ENCODE results near the gene PLEKHS1. TPM values are rescaled to one million over a fixed set of nuclear protein-coding genes. Genes with fewer than 3 reads are reported as not detected.
"Not testable (repeated sequence)": the region's sequence is repeated elsewhere in the genome, so short reads cannot be mapped to it uniquely, and the experiment has no call there.

Gene PLEKHS1
- total RNA-seq, 1 experiment from 2014 or later = 6.1 TPM

DNA sequence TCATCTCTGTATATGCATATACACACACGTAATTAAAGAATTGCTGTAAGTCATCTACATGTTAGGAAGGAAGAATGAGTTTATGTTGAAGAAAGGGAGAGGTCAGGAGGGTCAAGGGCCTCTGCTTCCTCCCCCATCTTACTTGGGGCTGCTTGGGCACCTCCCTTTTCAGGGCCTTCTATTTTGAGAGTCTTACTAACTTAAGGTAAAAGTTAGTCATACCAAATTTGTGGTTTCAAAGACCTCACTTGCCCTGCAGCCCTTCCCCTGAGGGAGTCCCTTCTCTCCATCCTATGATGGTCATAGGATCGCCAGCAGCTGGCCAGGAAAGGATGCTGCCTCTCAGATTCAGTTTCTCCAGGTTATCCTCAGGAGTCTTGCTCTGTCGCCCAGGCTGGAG, 2.6 kb downstream of the PLEKHS1 start:
- H3K9me3 ChIP-seq (replicated peaks) = no peaks in the 10 kb centered on the region
- no peak overlapping the region for H3K27ac ChIP-seq
- DNase-seq = no peak
- H3K27me3 ChIP-seq = no peaks in the 10 kb centered on the region
- peaks cover 21% of the 10 kb centered on the region for H3K4me1 ChIP-seq
- no peak overlapping the region for H3K4me3 ChIP-seq
- no peaks in the 10 kb centered on the region for H3K36me3 ChIP-seq

DNA sequence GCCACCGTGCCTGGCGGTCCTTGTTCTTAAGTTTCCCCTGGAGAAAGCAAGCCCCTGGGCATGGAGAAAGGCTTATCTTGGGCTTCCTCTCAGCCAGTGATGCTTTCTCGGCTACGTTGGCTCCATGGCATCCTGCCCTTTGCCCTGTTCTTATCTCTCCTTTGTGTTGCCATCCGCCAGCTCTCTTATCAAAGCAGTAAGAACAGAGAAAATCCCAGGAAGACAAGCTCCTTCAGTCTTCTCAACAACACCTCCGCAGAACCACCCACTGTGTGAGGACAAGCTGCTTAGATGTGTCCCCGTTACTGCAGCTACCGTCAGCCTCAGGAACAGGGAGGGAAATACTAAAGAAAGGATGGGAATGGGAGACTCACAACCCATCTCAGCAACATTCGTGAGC, 3.3 kb downstream of the PLEKHS1 start:
- no peaks in the 10 kb centered on the region for H3K36me3 ChIP-seq
- H3K27ac ChIP-seq = no peak overlapping the region
- H3K9me3 ChIP-seq (replicated peaks) = no peaks in the 10 kb centered on the region
- peaks cover 21% of the 10 kb centered on the region for H3K4me1 ChIP-seq
- no peak overlapping the region for H3K4me3 ChIP-seq
- H3K27me3 ChIP-seq = no peaks in the 10 kb centered on the region
- no peak for DNase-seq

DNA sequence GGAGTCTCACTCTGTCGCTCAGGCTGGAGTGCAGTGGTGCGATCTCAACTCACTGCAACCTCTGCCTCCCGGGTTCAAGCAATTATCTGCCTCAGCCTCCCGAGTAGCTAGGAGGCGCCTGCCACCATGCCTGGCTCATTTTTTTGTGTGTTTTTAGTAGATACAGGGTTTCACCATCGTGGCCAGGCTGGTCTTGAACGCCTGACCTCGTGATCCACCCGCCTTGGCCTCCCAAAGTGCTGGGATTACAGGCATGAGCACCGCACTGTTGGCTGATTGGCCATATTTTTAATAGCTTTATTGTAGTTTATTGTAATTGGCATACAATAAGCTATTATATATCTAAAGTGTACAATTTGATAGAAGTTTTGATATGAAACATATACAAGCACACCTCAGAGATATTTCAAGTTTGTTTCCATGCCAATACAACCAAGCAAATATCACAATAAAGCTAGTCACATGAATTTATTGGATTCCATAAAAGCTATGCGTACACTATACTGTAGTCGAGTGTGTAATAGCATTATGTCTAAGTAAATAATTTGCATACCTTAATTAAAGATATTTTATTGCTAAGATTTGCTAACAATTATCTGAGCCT, 5.6 kb downstream of the PLEKHS1 start:
- Histone ChIP-seq H3K4me1 (peaks cover 7% of the 10 kb centered on the region), H3K27me3 (no peaks in the 10 kb centered on the region), H3K4me3 (no peak overlapping the region), H3K27ac (no peak overlapping the region), H3K9me3 (replicated peaks) (no peaks in the 10 kb centered on the region), H3K36me3 (no peaks in the 10 kb centered on the region)
- no peak for DNase-seq

- DNase-seq = no peak
- Histone ChIP-seq H3K4me1 (peaks cover 8% of the 10 kb centered on the region; the same call in 1 of the 2 replicates), H3K4me3 (no peak overlapping the region)
Measured at GRCh38 chr10:113762083-113762482, 10.6 kb downstream of the PLEKHS1 start.

DNA sequence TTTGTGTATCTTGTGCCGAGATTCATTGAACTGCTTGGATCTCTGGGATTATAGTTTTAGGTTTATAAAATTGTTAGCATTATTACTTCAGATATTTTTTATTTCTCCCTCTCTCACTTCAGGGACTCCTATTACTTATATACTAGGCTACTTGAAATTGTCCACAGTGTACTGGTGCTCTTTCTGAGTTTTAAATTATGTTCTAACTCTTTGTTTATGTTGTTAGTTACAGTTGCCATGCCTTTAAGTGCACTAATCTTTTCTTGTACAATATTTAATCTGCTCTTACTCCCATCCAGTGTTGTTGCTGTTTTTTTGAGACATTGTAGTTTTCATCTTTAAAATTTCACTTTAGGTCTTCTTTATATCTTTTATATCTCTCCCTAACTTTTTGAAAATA, 13.1 kb downstream of the PLEKHS1 start:
- H3K4me3 ChIP-seq = no peak overlapping the region

More at GRCh38 chr10:113762083-113762482, 10.6 kb downstream of the PLEKHS1 start:
- H3K36me3 ChIP-seq = no peaks in the 10 kb centered on the region
- H3K27me3 ChIP-seq = no peaks in the 10 kb centered on the region
- H3K9me3 ChIP-seq (replicated peaks) = no peaks in the 10 kb centered on the region; the same call in 1 of the 2 replicates
- no peak overlapping the region for H3K27ac ChIP-seq

DNA sequence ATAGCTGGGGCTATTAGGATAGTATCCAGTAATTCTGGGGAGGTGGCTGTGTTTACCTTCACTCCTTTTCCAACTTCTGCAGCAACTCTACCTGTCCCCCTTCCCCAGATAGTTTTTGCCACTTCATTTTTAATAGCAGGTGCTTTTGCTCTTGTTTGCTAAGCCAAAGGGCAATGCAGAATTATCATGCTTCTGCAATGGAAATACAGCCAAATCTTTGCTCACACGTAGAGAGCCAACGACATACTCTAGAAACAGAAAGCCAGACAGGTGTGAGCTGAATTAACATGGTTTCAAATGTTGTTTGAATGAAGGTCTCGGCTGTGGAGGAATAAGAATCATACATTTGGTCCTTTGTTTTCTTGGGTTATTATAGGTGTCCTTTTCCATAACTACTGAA, 14.4 kb downstream of the PLEKHS1 start:
- Histone ChIP-seq H3K4me3 (no peak overlapping the region), H3K27me3 (no peaks in the 10 kb centered on the region), H3K27ac (no peak overlapping the region), H3K36me3 (peaks cover 3% of the 10 kb centered on the region; the same call in 1 of the 2 replicates), H3K9me3 (replicated peaks) (no peaks in the 10 kb centered on the region; the same call in 1 of the 2 replicates), H3K4me1 (peaks cover 12% of the 10 kb centered on the region; the same call in 1 of the 2 replicates)
- no peak for DNase-seq

More for the DNA sequence above, 13.1 kb downstream of the PLEKHS1 start:
- Histone ChIP-seq H3K36me3 (no peaks in the 10 kb centered on the region), H3K27me3 (no peaks in the 10 kb centered on the region), H3K9me3 (replicated peaks) (no peaks in the 10 kb centered on the region; the same call in 1 of the 2 replicates), H3K4me1 (peaks cover 12% of the 10 kb centered on the region; the same call in 1 of the 2 replicates), H3K27ac (no peak overlapping the region)
- no peak for DNase-seq

- peaks cover 12% of the 10 kb centered on the region; the same call in 1 of the 2 replicates for H3K4me1 ChIP-seq
- H3K27ac ChIP-seq = no peak overlapping the region
- no peaks in the 10 kb centered on the region; the same call in 1 of the 2 replicates for H3K9me3 ChIP-seq (replicated peaks)
- peaks cover 3% of the 10 kb centered on the region; the same call in 1 of the 2 replicates for H3K36me3 ChIP-seq
- no peak overlapping the region for H3K4me3 ChIP-seq
- DNase-seq = peak in 1 of 2 experiments; percentile 15
- no peaks in the 10 kb centered on the region for H3K27me3 ChIP-seq
Measured at GRCh38 chr10:113767222-113767621, 15.7 kb downstream of the PLEKHS1 start.

DNA sequence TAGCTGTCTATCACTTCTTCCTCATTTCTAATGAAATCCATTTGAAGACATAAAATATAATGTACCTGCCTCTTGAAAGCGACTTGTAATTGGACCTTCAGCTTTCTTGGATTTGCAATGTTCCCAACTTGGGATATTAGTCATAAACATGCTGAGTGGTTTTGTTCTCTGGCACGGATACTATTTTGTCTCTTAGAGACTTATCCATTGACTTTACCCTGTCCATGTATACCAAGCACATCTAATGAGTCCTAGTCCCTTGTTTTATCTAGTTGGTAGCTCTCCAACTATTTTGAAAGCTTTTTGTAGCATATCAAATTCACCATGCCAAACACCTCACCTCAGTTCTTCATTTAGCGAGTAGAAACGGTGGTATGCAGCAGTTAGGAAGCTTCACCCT, 18.9 kb downstream of the PLEKHS1 start:
- Histone ChIP-seq H3K27me3 (no peaks in the 10 kb centered on the region), H3K27ac (no peak overlapping the region), H3K4me1 (peaks cover 12% of the 10 kb centered on the region; the same call in 1 of the 2 replicates), H3K9me3 (replicated peaks) (no peaks in the 10 kb centered on the region), H3K4me3 (no peak overlapping the region), H3K36me3 (peaks cover 3% of the 10 kb centered on the region; the same call in 1 of the 2 replicates)
- no peak for DNase-seq

- H3K27me3 ChIP-seq, DNase-seq: not testable (repeated sequence)
- H3K4me1 ChIP-seq = peaks cover 12% of the 10 kb centered on the region; the same call in 1 of the 2 replicates
Measured at GRCh38 chr10:113771131-113771530, 19.6 kb downstream of the PLEKHS1 start.

DNA sequence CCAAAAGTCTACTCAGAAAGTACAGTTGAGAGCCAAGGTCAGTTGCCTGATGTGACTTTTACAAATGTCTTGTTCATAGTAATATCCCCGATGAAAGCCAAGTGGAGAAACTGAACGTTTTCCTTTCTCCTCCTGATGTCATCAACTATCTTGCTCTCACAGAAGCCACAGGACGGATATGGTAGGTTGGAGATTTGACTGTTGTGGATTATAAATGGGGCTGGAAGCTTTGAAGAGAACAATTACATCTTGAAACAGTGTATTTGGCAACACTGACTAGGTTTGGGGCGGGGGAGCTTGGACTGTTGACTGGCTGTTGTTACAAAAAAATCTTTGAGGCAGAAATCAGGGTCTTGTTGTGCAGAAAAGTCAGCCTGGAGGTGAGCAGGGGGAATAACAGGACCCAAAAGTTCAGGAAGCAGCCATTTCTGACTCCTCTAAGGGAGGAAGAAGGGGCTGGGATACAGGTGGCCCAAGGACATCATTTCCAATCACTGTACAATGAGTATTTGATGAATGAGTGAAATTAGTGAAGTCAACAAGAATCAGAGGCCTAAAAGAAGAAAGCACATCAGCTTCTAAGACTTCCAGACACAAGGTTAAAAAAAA, 24.3 kb downstream of the PLEKHS1 start:
- Histone ChIP-seq H3K27me3 (no peaks in the 10 kb centered on the region), H3K36me3 (peaks cover 2% of the 10 kb centered on the region; the same call in 1 of the 2 replicates), H3K27ac (no peak overlapping the region), H3K9me3 (replicated peaks) (no peaks in the 10 kb centered on the region), H3K4me3 (no peak overlapping the region), H3K4me1 (no peaks in the 10 kb centered on the region)
- DNase-seq = no peak

More at GRCh38 chr10:113771131-113771530, 19.6 kb downstream of the PLEKHS1 start:
- H3K36me3 ChIP-seq; H3K4me3 ChIP-seq; H3K27ac ChIP-seq; H3K9me3 ChIP-seq (replicated peaks): not testable (repeated sequence)

- DNase-seq = no peak
- H3K9me3 ChIP-seq (replicated peaks) = no peaks in the 10 kb centered on the region
- no peaks in the 10 kb centered on the region for H3K36me3 ChIP-seq
- no peaks in the 10 kb centered on the region for H3K4me1 ChIP-seq
- no peaks in the 10 kb centered on the region for H3K27me3 ChIP-seq
- no peak overlapping the region for H3K4me3 ChIP-seq
- H3K27ac ChIP-seq = no peak overlapping the region
Measured at GRCh38 chr10:113776553-113776952, 25.1 kb downstream of the PLEKHS1 start.

DNA sequence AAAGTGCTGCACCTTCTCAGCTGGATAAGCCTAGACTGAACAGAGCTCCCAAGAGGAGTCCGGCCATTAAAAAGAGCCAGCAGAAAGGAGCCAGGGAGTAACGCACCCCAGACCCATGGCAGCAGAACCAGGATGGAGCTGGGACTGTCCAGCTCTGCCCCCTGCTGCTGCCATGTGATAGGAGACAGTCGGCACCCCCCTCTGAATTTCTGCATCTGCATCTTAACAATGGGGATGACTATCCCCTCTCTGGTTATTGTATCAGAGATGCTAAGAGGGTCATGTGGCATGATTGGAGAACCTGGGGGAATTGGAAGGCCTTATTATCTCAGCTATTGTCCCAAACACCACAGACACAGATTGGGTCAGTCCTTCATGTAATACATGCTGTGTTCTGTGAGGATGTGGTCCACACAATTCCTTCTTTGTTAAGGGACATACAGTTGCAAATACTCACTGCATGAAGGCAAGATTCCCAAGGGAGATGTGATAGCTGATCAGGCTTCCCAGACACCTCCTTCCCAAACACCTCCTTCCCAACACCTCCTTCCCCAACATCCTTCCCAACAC, 29.3 kb downstream of the PLEKHS1 start:
- Histone ChIP-seq H3K9me3 (replicated peaks) (no peaks in the 10 kb centered on the region), H3K27ac (no peak overlapping the region), H3K36me3 (no peaks in the 10 kb centered on the region), H3K4me3 (no peak overlapping the region), H3K27me3 (no peaks in the 10 kb centered on the region), H3K4me1 (no peaks in the 10 kb centered on the region)
- DNase-seq = peak in 1 of 2 experiments; percentile 23

- H3K4me1 ChIP-seq = no peaks in the 10 kb centered on the region
- no peak overlapping the region for H3K4me3 ChIP-seq
- H3K36me3 ChIP-seq = no peaks in the 10 kb centered on the region
Measured at GRCh38 chr10:113782367-113782766, 30.9 kb downstream of the PLEKHS1 start.

GRCh38 chr10:113782986-113783704, 31.7 kb downstream of the PLEKHS1 start:
- H3K4me3 ChIP-seq = no peak overlapping the region
- no peaks in the 10 kb centered on the region for H3K36me3 ChIP-seq
- H3K4me1 ChIP-seq = no peaks in the 10 kb centered on the region
- no peaks in the 10 kb centered on the region for H3K27me3 ChIP-seq
- no peaks in the 10 kb centered on the region for H3K9me3 ChIP-seq (replicated peaks)
- no peak overlapping the region for H3K27ac ChIP-seq
- DNase-seq = no peak

More at GRCh38 chr10:113782367-113782766, 30.9 kb downstream of the PLEKHS1 start:
- H3K27ac ChIP-seq = no peak overlapping the region
- DNase-seq = no peak
- H3K27me3 ChIP-seq = no peaks in the 10 kb centered on the region
- H3K9me3 ChIP-seq (replicated peaks) = no peaks in the 10 kb centered on the region

All from SJCRH30 (cell line).